ENCODE data around the gene ARIH2.

ARIH2 gene

GRCh38 chr3:48929358-48930035 is 10.9 kb downstream of the ARIH2 start:
- DNase-seq (ENCODE audit: low read depth) = no peak

GRCh38 chr3:48930590-48930989 is 11.9 kb downstream of the ARIH2 start:
- no peak for DNase-seq (ENCODE audit: low read depth)

GRCh38 chr3:48931944-48932580 is 13.4 kb downstream of the ARIH2 start:
- DNase-seq (ENCODE audit: low read depth) = no peak

GRCh38 chr3:48934333-48934991 is 15.8 kb downstream of the ARIH2 start:
- DNase-seq (ENCODE audit: low read depth) = no peak

- no peak for DNase-seq (ENCODE audit: low read depth)
These were observed 16.9 kb downstream of the ARIH2 start for GRCh38 chr3:48935530-48935929.

- DNase-seq (ENCODE audit: low read depth) = no peak
These were observed 19.5 kb downstream of the ARIH2 start for GRCh38 chr3:48938156-48938555.

- no peak for DNase-seq (ENCODE audit: low read depth)
These were observed 20.0 kb downstream of the ARIH2 start for GRCh38 chr3:48938689-48939088.

- DNase-seq (ENCODE audit: low read depth) = no peak
These were observed 26.8 kb downstream of the ARIH2 start for GRCh38 chr3:48945432-48945831.

- DNase-seq (ENCODE audit: low read depth) = no peak
These were observed 27.4 kb downstream of the ARIH2 start for GRCh38 chr3:48945891-48946549.

GRCh38 chr3:48949376-48949717 is 30.7 kb downstream of the ARIH2 start:
- DNase-seq (ENCODE audit: low read depth) = no peak

GRCh38 chr3:48950051-48950450 is 31.4 kb downstream of the ARIH2 start:
- no peak for DNase-seq (ENCODE audit: low read depth)

GRCh38 chr3:48951764-48952163 is 33.1 kb downstream of the ARIH2 start:
- no peak for DNase-seq (ENCODE audit: low read depth)

- DNase-seq (ENCODE audit: low read depth) = peak; percentile 28
These were observed 34.0 kb downstream of the ARIH2 start for GRCh38 chr3:48952510-48953118.

GRCh38 chr3:48957006-48957705 is 38.5 kb downstream of the ARIH2 start:
- no peak for DNase-seq (ENCODE audit: low read depth)

- DNase-seq (ENCODE audit: low read depth) = no peak
These were observed 42.3 kb downstream of the ARIH2 start for GRCh38 chr3:48960841-48961413.

GRCh38 chr3:48962340-48962739 is 43.7 kb downstream of the ARIH2 start:
- no peak for DNase-seq (ENCODE audit: low read depth)

- no peak for DNase-seq (ENCODE audit: low read depth)
These were observed 44.3 kb downstream of the ARIH2 start for GRCh38 chr3:48962939-48963338.

GRCh38 chr3:48963591-48963990 is 44.9 kb downstream of the ARIH2 start:
- no peak for DNase-seq (ENCODE audit: low read depth)

- DNase-seq (ENCODE audit: low read depth) = no peak
These were observed 47.7 kb downstream of the ARIH2 start for GRCh38 chr3:48966367-48966766.

GRCh38 chr3:48966876-48967361 is 48.3 kb downstream of the ARIH2 start:
- DNase-seq (ENCODE audit: low read depth) = peak; percentile 6

GRCh38 chr3:48970586-48970985 is 51.9 kb downstream of the ARIH2 start:
- no peak for DNase-seq (ENCODE audit: low read depth)
